Measurements from ENCODE around the gene SPOCK2.
A peak's percentile ranks its signal among the peaks of the same experiment; 100 is the strongest.

The SPOCK2 gene

GRCh38 chr10:72097448-72098300, 9.3 kb upstream of the SPOCK2 start:
- ChIA-PET POLR2A (no interaction called here), CTCF (interaction anchor here (0.7 to 1.0 kb wide), 2 partner anchors 13 to 64 kb away, joined by 3 read pairs; no protein-coding TSS in a partner anchor)
- peak; percentile 59 for DNase-seq (ENCODE audit: low read depth, low spot score)
- no peak overlapping the region for H3K4me3 ChIP-seq (ENCODE audit: low read depth, low read length)
- TF ChIP-seq CTCF (IDR thresholded peaks at IDR 0.05; ENCODE audit: insufficient read depth, low read length, missing control alignments), result no peak

GRCh38 chr10:72096115-72097000, 8.0 kb upstream of the SPOCK2 start:
- peak; percentile 21 for TF ChIP-seq CTCF (IDR thresholded peaks at IDR 0.05; ENCODE audit: insufficient read depth, low read length, missing control alignments)
- ChIA-PET POLR2A (no interaction called here), CTCF (interaction anchor here (1.0 kb wide), 1 partner anchor 12 kb away, joined by 3 read pairs; no protein-coding TSS in a partner anchor)
- DNase-seq (ENCODE audit: low read depth, low spot score), result peak; percentile 1
- H3K4me3 ChIP-seq (ENCODE audit: low read depth, low read length), result no peak overlapping the region

GRCh38 chr10:72095195-72095594, 6.8 kb upstream of the SPOCK2 start:
- DNase-seq (ENCODE audit: low read depth, low spot score), result no peak
- ChIA-PET POLR2A (no interaction called here), CTCF (interaction anchor here (1.3 to 1.8 kb wide), 2 partner anchors 47 to 199 kb away, joined by 4 to 8 read pairs; no protein-coding TSS in a partner anchor)
- TF ChIP-seq CTCF (IDR thresholded peaks at IDR 0.05; ENCODE audit: insufficient read depth, low read length, missing control alignments), result no peak
- H3K4me3 ChIP-seq (ENCODE audit: low read depth, low read length), result no peak overlapping the region

- no peak for TF ChIP-seq CTCF (IDR thresholded peaks at IDR 0.05; ENCODE audit: insufficient read depth, low read length, missing control alignments)
- ChIA-PET CTCF (interaction anchor here (1.3 to 1.8 kb wide), 4 partner anchors 32 to 198 kb away, joined by 3 to 8 read pairs (median 6); no protein-coding TSS in a partner anchor), POLR2A (no interaction called here)
- H3K4me3 ChIP-seq (ENCODE audit: low read depth, low read length), result no peak overlapping the region
- no peak for DNase-seq (ENCODE audit: low read depth, low spot score)
Observed at GRCh38 chr10:72094574-72094973, 6.2 kb upstream of the SPOCK2 start.

GRCh38 chr10:72093450-72093849, 5.1 kb upstream of the SPOCK2 start:
- ChIA-PET POLR2A (interaction anchor here (0.6 kb wide), 1 partner anchor 282 kb away, joined by 3 read pairs; no protein-coding TSS in a partner anchor), CTCF (interaction anchor here (1.0 to 1.8 kb wide), 4 partner anchors 33 to 244 kb away, joined by 3 to 8 read pairs (median 6); no protein-coding TSS in a partner anchor)
- no peak for TF ChIP-seq CTCF (IDR thresholded peaks at IDR 0.05; ENCODE audit: insufficient read depth, low read length, missing control alignments)
- no peak for DNase-seq (ENCODE audit: low read depth, low spot score)
- H3K4me3 ChIP-seq (ENCODE audit: low read depth, low read length), result no peak overlapping the region
